Activated B cell treated with CpG ODN at 0.5 μM for 24 hours (primary cell): ENCODE results near the gene ARHGEF17. TPM values are rescaled to one million over a fixed set of nuclear protein-coding genes. Genes with fewer than 3 reads are reported as not detected.

Experiments
- ATAC-seq: fragments of 200-7000 bp; cut with Tn5 transposase; one replicate; pipeline ENCODE4 v1.10.0; 2021; ENCODE audit warnings: low read depth, mild to moderate bottlenecking, moderate library complexity
- CTCF ChIA-PET: fragments of 350-600 bp; sonication (Branson Sonifier 250); formaldehyde crosslinking; loops from one replicate; lab custom pipeline; 2021; ENCODE audit warnings: antibody characterized with exemption; lab: Charles Lee
- POLR2A ChIA-PET: fragments of 350-600 bp; sonication (Branson Sonifier 250); formaldehyde crosslinking; loops from one replicate; lab custom pipeline; 2021; ENCODE audit warnings: antibody characterized with exemption; lab: Charles Lee
- DNase-seq: peaks from one replicate; pipeline ENCODE4 v3.0.0; 2022
- H3K27ac Mint-ChIP-seq: one replicate; pipeline ENCODE4 v1.8.0; 2020; ENCODE audit warnings: mixed read lengths
- H3K27me3 Mint-ChIP-seq: one replicate; pipeline ENCODE4 v1.8.0; 2021; ENCODE audit warnings: mixed read lengths
- H3K36me3 Mint-ChIP-seq: one replicate; pipeline ENCODE4 v1.8.0; 2021; ENCODE audit warnings: low read depth, mixed read lengths
- H3K4me1 Mint-ChIP-seq: one replicate; pipeline ENCODE4 v1.8.0; 2021; ENCODE audit warnings: mixed read lengths
- H3K4me3 Mint-ChIP-seq: one replicate; pipeline ENCODE4 v1.8.0; 2020; ENCODE audit warnings: mild to moderate bottlenecking, mixed read lengths
- H3K9me3 Mint-ChIP-seq: one replicate; pipeline ENCODE4 v1.8.0; 2020; ENCODE audit warnings: mixed read lengths
- intact Hi-C: fragments of 100-400 bp; cut with micrococcal nuclease; formaldehyde crosslinking; loops from one replicate; pipeline ENCODE4 v1.15.1; 2024
- total RNA-seq: library from RNA; stranded (reverse); gene quantifications from 2 replicates; pipeline ENCODE4 v1.2.3, GENCODE V29; 2022
- TF ChIP-seq, protein P1 (sequence below): fragments of 200-600 bp; IDR thresholded peaks from one replicate; pipeline ENCODE4 v1.8.0; 2022; ENCODE audit warnings: antibody characterized with exemption, mild to moderate bottlenecking

Gene ARHGEF17
- total RNA-seq, 1 donor from 2014 or later: 0.02 TPM

DNA sequence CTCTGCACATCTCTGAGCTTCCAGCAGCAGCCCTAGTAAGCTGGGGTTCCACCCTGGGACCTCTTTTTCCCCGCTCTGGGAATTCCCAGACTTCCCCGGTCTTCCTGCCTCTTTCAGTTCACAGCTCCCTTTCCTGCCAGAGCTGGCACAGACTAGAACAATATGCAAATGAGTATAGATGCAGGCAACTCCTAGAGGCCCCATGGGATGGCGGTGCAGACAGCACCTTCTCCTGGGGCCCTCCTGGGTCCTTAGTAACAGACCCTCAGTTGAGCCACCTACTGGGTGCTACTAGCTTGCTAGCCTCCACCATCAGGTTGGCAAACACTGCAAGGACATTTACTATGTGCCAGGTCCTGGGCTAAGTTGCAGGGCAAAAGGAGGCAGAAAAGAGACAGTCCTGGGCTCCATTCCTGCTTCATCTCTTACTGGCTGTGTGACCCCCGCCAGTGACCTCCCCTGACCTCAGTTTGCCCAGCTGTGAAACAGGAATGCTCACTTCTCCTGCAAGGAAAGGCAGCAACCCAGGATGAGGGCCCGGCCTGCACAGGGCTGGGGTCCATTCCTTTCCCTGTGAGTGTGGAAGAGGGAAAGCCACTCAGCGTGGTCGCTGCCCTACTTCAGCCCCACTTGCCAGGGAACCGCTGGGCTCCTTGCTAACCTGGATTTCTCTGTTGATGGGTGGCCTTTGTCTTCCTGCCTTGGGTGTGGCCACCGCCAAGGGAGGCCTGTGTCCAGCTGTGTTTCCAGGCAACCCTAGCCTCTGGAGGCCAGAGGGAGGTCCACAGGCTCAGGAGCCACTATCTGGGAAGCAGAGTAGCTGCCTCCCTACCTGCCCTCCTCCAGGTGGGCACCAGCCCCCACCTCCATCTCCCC, 75.4 kb downstream of the ARHGEF17 start:
- peaks cover 16% of the 10 kb centered on the region for H3K36me3 Mint-ChIP-seq
- POLR2A ChIA-PET: interaction anchor here (0.5 to 7.5 kb wide), 12 partner anchors 9 to 1367 kb away, joined by 3 to 91 read pairs (median 3); partner anchors contain the start of genes FAM168A and RELT
- peak overlapping the region; percentile 89 for H3K27ac Mint-ChIP-seq
- peak overlapping the region; percentile 79 for H3K4me3 Mint-ChIP-seq
- intact Hi-C loops: loop anchor here (10.0 kb wide), 2 partner anchors 559 to 1159 kb away; partner anchors contain the start of gene INPPL1
- ATAC-seq (peak; percentile 19), DNase-seq (peak; percentile 46)
- no peaks in the 10 kb centered on the region for H3K27me3 Mint-ChIP-seq
- CTCF ChIA-PET: interaction anchor here (0.8 to 2.9 kb wide), 4 partner anchors 9 to 242 kb away, joined by 3 to 23 read pairs (median 8); no protein-coding TSS in a partner anchor
- peaks cover 100% of the 10 kb centered on the region for H3K4me1 Mint-ChIP-seq
- no peaks in the 10 kb centered on the region for H3K9me3 Mint-ChIP-seq
- TF ChIP-seq, protein P1, sequence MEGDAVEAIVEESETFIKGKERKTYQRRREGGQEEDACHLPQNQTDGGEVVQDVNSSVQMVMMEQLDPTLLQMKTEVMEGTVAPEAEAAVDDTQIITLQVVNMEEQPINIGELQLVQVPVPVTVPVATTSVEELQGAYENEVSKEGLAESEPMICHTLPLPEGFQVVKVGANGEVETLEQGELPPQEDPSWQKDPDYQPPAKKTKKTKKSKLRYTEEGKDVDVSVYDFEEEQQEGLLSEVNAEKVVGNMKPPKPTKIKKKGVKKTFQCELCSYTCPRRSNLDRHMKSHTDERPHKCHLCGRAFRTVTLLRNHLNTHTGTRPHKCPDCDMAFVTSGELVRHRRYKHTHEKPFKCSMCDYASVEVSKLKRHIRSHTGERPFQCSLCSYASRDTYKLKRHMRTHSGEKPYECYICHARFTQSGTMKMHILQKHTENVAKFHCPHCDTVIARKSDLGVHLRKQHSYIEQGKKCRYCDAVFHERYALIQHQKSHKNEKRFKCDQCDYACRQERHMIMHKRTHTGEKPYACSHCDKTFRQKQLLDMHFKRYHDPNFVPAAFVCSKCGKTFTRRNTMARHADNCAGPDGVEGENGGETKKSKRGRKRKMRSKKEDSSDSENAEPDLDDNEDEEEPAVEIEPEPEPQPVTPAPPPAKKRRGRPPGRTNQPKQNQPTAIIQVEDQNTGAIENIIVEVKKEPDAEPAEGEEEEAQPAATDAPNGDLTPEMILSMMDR: no peak

DNA sequence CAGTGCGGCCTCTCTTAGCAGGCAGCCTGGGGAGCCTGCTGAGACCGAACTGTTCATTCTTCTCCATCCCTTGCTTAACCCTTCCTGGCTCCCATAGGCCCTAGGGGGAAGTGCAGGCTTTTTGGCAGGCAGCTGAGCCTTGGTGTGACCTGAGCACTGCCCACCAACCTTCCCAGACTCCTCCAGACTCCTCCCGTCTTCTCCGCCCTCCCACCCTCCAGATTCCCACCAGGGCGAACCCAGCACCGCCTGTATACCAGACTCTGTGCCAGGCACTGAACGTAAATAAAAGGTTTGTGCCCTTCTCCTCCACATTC, 76.0 kb downstream of the ARHGEF17 start:
- H3K27me3 Mint-ChIP-seq: no peaks in the 10 kb centered on the region
- ChIA-PET POLR2A (interaction anchor here (0.9 to 7.5 kb wide), 7 partner anchors 9 to 588 kb away, joined by 3 to 91 read pairs (median 5); partner anchors contain the start of gene RELT), CTCF (interaction anchor here (1.3 to 2.9 kb wide), 5 partner anchors 9 to 242 kb away, joined by 4 to 23 read pairs (median 7); no protein-coding TSS in a partner anchor)
- no peak for DNase-seq
- peaks cover 15% of the 10 kb centered on the region for H3K36me3 Mint-ChIP-seq
- intact Hi-C loops: loop anchor here (10.0 kb wide), 2 partner anchors 559 to 1159 kb away; partner anchors contain the start of gene INPPL1
- H3K9me3 Mint-ChIP-seq: no peaks in the 10 kb centered on the region
- TF ChIP-seq, protein P1: no peak
- H3K27ac Mint-ChIP-seq: peak overlapping the region; percentile 89
- no peak for ATAC-seq
- peak overlapping the region; percentile 76 for H3K4me3 Mint-ChIP-seq
- peaks cover 100% of the 10 kb centered on the region for H3K4me1 Mint-ChIP-seq

DNA sequence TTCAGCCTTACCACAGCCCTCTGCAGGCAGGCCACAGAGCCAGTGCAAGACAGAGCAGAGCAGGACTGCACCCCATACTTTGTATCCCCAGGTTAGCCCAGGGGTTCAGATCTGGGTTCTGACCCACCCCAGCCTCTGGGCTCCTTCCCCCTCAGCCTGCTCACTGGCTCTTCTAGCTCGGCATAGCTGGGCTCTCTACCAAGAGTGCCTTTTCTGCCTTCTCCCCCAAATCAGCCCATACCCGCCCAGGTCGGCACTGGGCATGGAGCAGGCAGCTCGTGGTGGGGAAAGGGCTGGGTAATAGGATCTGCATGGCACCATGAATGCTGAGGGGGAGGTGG, 76.4 kb downstream of the ARHGEF17 start:
- TF ChIP-seq, protein P1: no peak
- ATAC-seq (peak; percentile 0), DNase-seq (no peak)
- Mint-ChIP-seq H3K9me3 (no peaks in the 10 kb centered on the region), H3K36me3 (peaks cover 16% of the 10 kb centered on the region), H3K4me1 (peaks cover 100% of the 10 kb centered on the region), H3K27ac (peak overlapping the region; percentile 89), H3K27me3 (no peaks in the 10 kb centered on the region), H3K4me3 (peak overlapping the region; percentile 76)
- ChIA-PET CTCF (interaction anchor here (1.3 to 2.9 kb wide), 5 partner anchors 9 to 241 kb away, joined by 3 to 23 read pairs (median 5); no protein-coding TSS in a partner anchor), POLR2A (interaction anchor here (0.5 to 7.5 kb wide), 16 partner anchors 9 to 1566 kb away, joined by 3 to 91 read pairs (median 5); partner anchors contain the start of genes FAM168A, POLD3 and RELT)
- intact Hi-C loops: loop anchor here (10.0 kb wide), 2 partner anchors 560 to 1160 kb away; partner anchors contain the start of gene INPPL1

DNA sequence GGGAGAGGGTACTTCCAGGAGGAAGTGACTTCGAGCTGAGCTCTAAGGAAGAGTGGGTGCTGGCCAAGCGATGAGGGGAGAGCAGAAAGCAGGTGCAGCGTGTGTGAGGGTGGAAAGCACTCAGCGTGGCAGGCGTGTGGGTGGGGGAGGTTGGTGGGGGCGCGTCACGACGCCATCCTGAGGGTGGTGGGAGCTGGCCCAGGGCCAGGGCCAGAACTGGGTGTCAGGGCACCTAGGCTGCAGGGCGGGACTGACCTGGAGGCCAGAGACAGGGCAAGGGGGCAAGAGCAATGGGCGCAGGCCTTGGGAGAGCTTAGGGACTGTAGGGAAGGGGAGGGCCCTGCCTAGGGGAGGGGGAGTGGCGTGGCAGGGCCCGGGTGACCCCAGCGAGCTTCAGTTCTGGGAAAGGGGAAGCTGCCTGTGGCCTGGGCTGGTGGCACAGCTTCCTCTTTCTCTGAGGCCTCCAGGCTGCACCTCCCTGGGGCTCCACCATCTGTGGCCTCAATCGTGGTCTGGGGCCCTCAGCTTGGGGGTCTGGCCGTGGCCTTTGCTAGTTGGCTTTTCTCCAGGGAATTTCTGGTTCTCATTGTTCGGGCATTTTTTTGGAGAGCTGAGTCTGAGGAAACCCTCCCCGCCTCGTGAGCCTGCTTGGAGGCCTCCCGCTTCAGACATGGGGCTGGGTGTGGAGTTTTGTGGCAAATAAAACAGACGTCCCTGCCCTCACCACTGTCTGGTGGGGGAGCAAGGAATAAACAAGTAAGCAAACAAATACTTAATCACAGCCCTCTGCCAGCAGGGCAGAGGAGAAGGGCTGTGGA, 77.0 kb downstream of the ARHGEF17 start:
- ChIA-PET POLR2A (interaction anchor here (0.5 to 7.5 kb wide), 17 partner anchors 8 to 1565 kb away, joined by 3 to 91 read pairs (median 5); partner anchors contain the start of genes FAM168A, POLD3 and RELT), CTCF (interaction anchor here (1.0 to 2.9 kb wide), 5 partner anchors 8 to 50 kb away, joined by 3 to 23 read pairs (median 5); no protein-coding TSS in a partner anchor)
- Mint-ChIP-seq H3K36me3 (peaks cover 19% of the 10 kb centered on the region), H3K9me3 (no peaks in the 10 kb centered on the region), H3K4me3 (peak overlapping the region; percentile 76), H3K27me3 (no peaks in the 10 kb centered on the region), H3K27ac (peak overlapping the region; percentile 89), H3K4me1 (peaks cover 100% of the 10 kb centered on the region)
- DNase-seq (peak; percentile 82), ATAC-seq (peak; percentile 63)
- intact Hi-C loops: loop anchor here (1.0 to 10.0 kb wide), 6 partner anchors 9 to 1160 kb away; partner anchors contain the start of genes INPPL1 and RELT
- TF ChIP-seq, protein P1: no peak
